Measurements from ENCODE around the gene ZFYVE27. TPM values are rescaled to one million over a fixed set of nuclear protein-coding genes. Genes with fewer than 3 reads are reported as not detected.

The ZFYVE27 gene
- total RNA-seq, 1 donor from 2014 or later, result 62.2 TPM

- H3K27ac ChIP-seq, result peak overlapping the region; percentile 64 to 85
- no peak for TF ChIP-seq CTCF (IDR thresholded peaks at IDR 0.05)
- no peaks in the 10 kb centered on the region for H3K27me3 ChIP-seq
- no peaks in the 10 kb centered on the region for H3K9me3 ChIP-seq
- H3K4me3 ChIP-seq, result no peak overlapping the region
- peaks cover 23 to 52% of the 10 kb centered on the region in 2 donors for H3K4me1 ChIP-seq
- intact Hi-C loops (cut with DNase I), result no loop called here
- no peaks in the 10 kb centered on the region for H3K36me3 ChIP-seq
- DNase-seq (ENCODE audit: low spot score in 2 of 2), result no peak
Measured at GRCh38 chr10:97708167-97708566, 28.8 kb upstream of the ZFYVE27 start.

- H3K4me1 ChIP-seq, result peaks cover 23 to 52% of the 10 kb centered on the region in 2 donors
- intact Hi-C loops (cut with DNase I), result loop anchor here (1.0 kb wide), 1 partner anchor 22 kb away; no protein-coding TSS in a partner anchor
- H3K4me3 ChIP-seq, result no peak overlapping the region
- no peaks in the 10 kb centered on the region for H3K9me3 ChIP-seq
- H3K27ac ChIP-seq, result peak overlapping the region; percentile 85 to 98
- DNase-seq (ENCODE audit: low spot score in 2 of 2), result peak in 1 of 2 donors; percentile 97
- peak; percentile 59 to 75 (median 67) for TF ChIP-seq CTCF (IDR thresholded peaks at IDR 0.05)
- no peaks in the 10 kb centered on the region for H3K27me3 ChIP-seq
- no peaks in the 10 kb centered on the region for H3K36me3 ChIP-seq
Measured at GRCh38 chr10:97708976-97709946, 27.7 kb upstream of the ZFYVE27 start.

GRCh38 chr10:97711640-97712572, 25.0 kb upstream of the ZFYVE27 start:
- Histone ChIP-seq H3K27ac (peak overlapping the region; percentile 98 to 100), H3K36me3 (peaks cover 2 to 3% of the 10 kb centered on the region in 2 donors), H3K4me1 (peaks cover 29 to 62% of the 10 kb centered on the region in 2 donors), H3K9me3 (no peaks in the 10 kb centered on the region), H3K4me3 (no peak overlapping the region), H3K27me3 (no peaks in the 10 kb centered on the region)
- no peak for DNase-seq (ENCODE audit: low spot score in 2 of 2)
- intact Hi-C loops (cut with DNase I), result loop anchor here (5.0 to 10.0 kb wide), 2 partner anchors 215 to 423 kb away; partner anchors contain the start of genes MMS19, R3HCC1L and UBTD1
- no peak for TF ChIP-seq CTCF (IDR thresholded peaks at IDR 0.05)

- intact Hi-C loops (cut with DNase I), result loop anchor here (5.0 to 10.0 kb wide), 2 partner anchors 216 to 421 kb away; partner anchors contain the start of genes MMS19, R3HCC1L and UBTD1
- H3K27me3 ChIP-seq, result no peaks in the 10 kb centered on the region
- peak in 1 of 2 donors; percentile 89 for DNase-seq (ENCODE audit: low spot score in 2 of 2)
- H3K4me1 ChIP-seq, result peaks cover 28 to 60% of the 10 kb centered on the region in 2 donors
- no peak for TF ChIP-seq CTCF (IDR thresholded peaks at IDR 0.05)
- H3K4me3 ChIP-seq, result peak within 1 kb of the TSS; percentile 67 to 78
- H3K27ac ChIP-seq, result peak within 1 kb of the TSS; percentile 98 to 100
- H3K9me3 ChIP-seq, result no peaks in the 10 kb centered on the region
- peaks cover 4 to 16% of the 10 kb centered on the region in 2 donors for H3K36me3 ChIP-seq
Measured at GRCh38 chr10:97713339-97713825, 23.5 kb upstream of the ZFYVE27 start, which contains the start of gene MARVELD1. Gene MARVELD1, plus strand, starts transcription at chr10:97713730. Its CDS starts 147 bp downstream, at chr10:97713877.

Measured in ascending aorta (tissue), 2 donors.